Gastrocnemius medialis (tissue), 4 donors: Measurements from ENCODE around the gene FRA10AC1.

Experiments used
- CTCF ChIP-seq, 5 experiments: fragments of 450-650 bp in 3 of 5; fragments of 200-600 bp in 2 of 5; sonication (generic) in 2 of 5; IDR thresholded peaks in 4 of 5; conservative IDR thresholded peaks in 1 of 5; 1 replicate in 4 of 5; 2 replicates in 1 of 5; pipeline ENCODE4 v1.5.1; 2016 to 2019; ENCODE audit warnings: antibody characterized with exemption in 5 of 5, mild to moderate bottlenecking in 3 of 5, moderate library complexity in 3 of 5
- POLR2A ChIP-seq, 2 donors: fragments of 450-650 bp; IDR thresholded peaks; one replicate each; pipeline ENCODE4 v1.6.1; 2017; ENCODE audit warnings: antibody characterized with exemption in 2 of 2, mild to moderate bottlenecking in 2 of 2, moderate library complexity in 2 of 2

- TF ChIP-seq CTCF (IDR thresholded peaks at IDR 0.05 in 4 of 5, conservative IDR thresholded peaks at IDR 0.05 in 1 of 5) (no peak), POLR2A (IDR thresholded peaks at IDR 0.05) (no peak)
Measured at GRCh38 chr10:93654201-93654600, 48.2 kb downstream of the FRA10AC1 start.
